Panc1 (cell line): Measurements from ENCODE around the gene CARNS1. TPM values are rescaled to one million over a fixed set of nuclear protein-coding genes. Genes with fewer than 3 reads are reported as not detected.
"Not testable (repeated sequence)": the region's sequence is repeated elsewhere in the genome, so short reads cannot be mapped to it uniquely, and the experiment has no call there.

Experiments used
- ATAC-seq: fragments of 200-7000 bp; cut with Tn5 transposase; 2 replicates; pipeline ENCODE4 v1.9.1; 2020; ENCODE audit warnings: mild to moderate bottlenecking, moderate library complexity
- BruUV-seq: library from RNA; stranded (reverse); fragments of 400-500 nt; replicated peaks from 2 replicates; lab custom pipeline; 2021; lab: Mats Ljungman, UMichigan
- CTCF ChIA-PET: fragments of 300-600 bp; sonication (Branson Sonifier 250); formaldehyde crosslinking; loops from one replicate; lab custom pipeline; 2022; ENCODE audit warnings: antibody characterized with exemption; lab: Charles Lee
- POLR2A ChIA-PET: fragments of 300-600 bp; sonication (Branson Sonifier 250); formaldehyde crosslinking; loops from one replicate; lab custom pipeline; 2022; ENCODE audit warnings: antibody characterized with exemption; lab: Charles Lee
- DNase-seq: peaks from one replicate; pipeline ENCODE4 v3.0.0-alpha.2; 2010; ENCODE audit warnings: low read depth, low spot score
- H3K27ac ChIP-seq: 2 replicates; pipeline ENCODE4 v1.5.1; 2011; ENCODE audit warnings: mild to moderate bottlenecking, low read length, inconsistent platforms
- H3K27me3 ChIP-seq: fragments of 200-500 bp; sonication (Bioruptor generic); 2 replicates; pipeline ENCODE4 v1.6.0; 2014; ENCODE audit warnings: low read length, inconsistent platforms; ENCODE audit not compliant: control insufficient read depth, insufficient read depth
- H3K36me3 ChIP-seq: fragments of 200-500 bp; sonication (Bioruptor generic); 2 replicates; pipeline ENCODE4 v1.5.1; 2014; ENCODE audit warnings: inconsistent platforms, mild to moderate bottlenecking, low read length, moderate library complexity; ENCODE audit not compliant: control insufficient read depth, insufficient read depth
- H3K4me1 ChIP-seq: 2 replicates; pipeline ENCODE4 v1.5.1; 2011; ENCODE audit warnings: inconsistent platforms, mild to moderate bottlenecking, low read length, moderate library complexity; ENCODE audit not compliant: control insufficient read depth, insufficient read depth
- H3K4me3 ChIP-seq, 2 experiments: 2 replicates each; pipeline ENCODE4 v1.5.1; 2011 to 2012; ENCODE audit warnings: low read depth in 2 of 2, low read length in 2 of 2, mild to moderate bottlenecking in 2 of 2, inconsistent platforms in 1 of 2, moderate library complexity in 1 of 2
- H3K9me3 ChIP-seq: fragments of 200-500 bp; sonication (Bioruptor generic); 2 replicates; pipeline ENCODE4 v1.5.1; 2014; ENCODE audit warnings: low read depth, mild to moderate bottlenecking, inconsistent platforms, low read length, moderate library complexity; ENCODE audit not compliant: control insufficient read depth, insufficient read depth
- CTCF ChIP-seq: fragments of 450-650 bp; IDR thresholded peaks from 2 replicates; pipeline ENCODE4 v1.5.1; 2017; ENCODE audit warnings: mild to moderate bottlenecking
- POLR2AphosphoS5 ChIP-seq: IDR thresholded peaks from 2 replicates; pipeline ENCODE4 v1.6.1; 2012; ENCODE audit warnings: mild to moderate bottlenecking, low read depth, low read length, moderate library complexity
- REST ChIP-seq, 2 experiments: IDR thresholded peaks; 2 replicates each; pipeline ENCODE4 v1.6.1; 2011 to 2012; ENCODE audit warnings: low read depth in 2 of 2, control low read depth in 1 of 2, low read length in 1 of 2, mild to moderate bottlenecking in 1 of 2, moderate library complexity in 1 of 2; ENCODE audit not compliant: insufficient read depth in 1 of 2
- SIN3A ChIP-seq: IDR thresholded peaks from 2 replicates; pipeline ENCODE4 v1.6.1; 2012; ENCODE audit warnings: low read depth, mild to moderate bottlenecking, low read length, moderate library complexity, borderline replicate concordance; ENCODE audit not compliant: insufficient read depth
- TCF7L2 ChIP-seq: IDR thresholded peaks from 2 replicates; pipeline ENCODE4 v1.6.1; 2011; ENCODE audit warnings: mild to moderate bottlenecking, low read depth, low read length, inconsistent platforms
- in situ Hi-C: cut with HindIII; loops from 2 replicates; pipeline ENCODE4 v1.10.0; 2016; ENCODE audit warnings: low sequenced_read_pairs, low pct_unique_long_range_greater_than_20kb
- intact Hi-C: fragments of 100-400 bp; cut with micrococcal nuclease; formaldehyde crosslinking; loops from one replicate; pipeline ENCODE4 v1.10.0; 2022; ENCODE audit not compliant: unreplicated experiment
- total RNA-seq: library from RNA; stranded (reverse); gene quantifications from one replicate; pipeline ENCODE4 v1.2.1, GENCODE V29; 2021; ENCODE audit not compliant: unreplicated experiment

The CARNS1 gene
- total RNA-seq, 1 experiment from 2014 or later, result 1.0 TPM

- no peak overlapping the region for H3K27ac ChIP-seq
- H3K9me3 ChIP-seq, result no peaks in the 10 kb centered on the region
- H3K36me3 ChIP-seq, result no peaks in the 10 kb centered on the region; the same call in 1 of the 2 replicates
- H3K27me3 ChIP-seq, result no peaks in the 10 kb centered on the region
- TF ChIP-seq CTCF (no peak), SIN3A (no peak), TCF7L2 (no peak), POLR2AphosphoS5 (no peak), REST (IDR thresholded peaks at IDR 0.05; ENCODE audit: insufficient read depth in 1 of 2, low read depth in 2 of 2, low read length in 1 of 2) (no peak)
- POLR2A ChIA-PET, result no interaction called here
- in situ Hi-C loops, result no loop called here
- DNase-seq, result no peak
- H3K4me1 ChIP-seq, result peaks cover 20% of the 10 kb centered on the region
- CTCF ChIA-PET, result no interaction called here
- intact Hi-C loops, result no loop called here
- H3K4me3 ChIP-seq, result no peak overlapping the region
- BruUV-seq, result no TSS peak
- ATAC-seq, result no peak
These were observed 8.0 kb downstream of the CARNS1 start for GRCh38 chr11:67423466-67423865.

GRCh38 chr11:67423891-67424613 lies 8.6 kb downstream of the CARNS1 start:
- H3K36me3 ChIP-seq, result no peaks in the 10 kb centered on the region; the same call in 1 of the 2 replicates
- no peak overlapping the region for H3K4me3 ChIP-seq
- no TSS peak for BruUV-seq
- intact Hi-C loops (no loop called here), in situ Hi-C loops (no loop called here)
- DNase-seq (no peak), ATAC-seq (no peak)
- H3K9me3 ChIP-seq, result no peaks in the 10 kb centered on the region
- TF ChIP-seq CTCF (no peak), REST (IDR thresholded peaks at IDR 0.05; ENCODE audit: insufficient read depth in 1 of 2, low read depth in 2 of 2, low read length in 1 of 2) (no peak), SIN3A (no peak), POLR2AphosphoS5 (no peak)
- H3K27ac ChIP-seq, result no peak overlapping the region
- ChIA-PET POLR2A (interaction anchor here (0.7 to 1.1 kb wide), 2 partner anchors 23 to 719 kb away, joined by 5 to 6 read pairs; partner anchors contain the start of gene PPP1CA), CTCF (interaction anchor here (1.1 kb wide), 1 partner anchor 23 kb away, joined by 3 read pairs; no protein-coding TSS in a partner anchor)
- H3K4me1 ChIP-seq, result peaks cover 14% of the 10 kb centered on the region
- no peaks in the 10 kb centered on the region for H3K27me3 ChIP-seq

- ATAC-seq, POLR2A ChIA-PET, H3K36me3 ChIP-seq, intact Hi-C loops, in situ Hi-C loops, H3K27me3 ChIP-seq, BruUV-seq, H3K9me3 ChIP-seq, H3K4me1 ChIP-seq, CTCF ChIA-PET, DNase-seq: not testable (repeated sequence)
- Histone ChIP-seq H3K27ac (peak overlapping the region; percentile 85), H3K4me3 (peak overlapping the region; percentile 63 to 95)
These were observed 11.9 kb downstream of the CARNS1 start for GRCh38 chr11:67427364-67427859.
